Measurements from ENCODE around the gene TCEANC. TPM values are rescaled to one million over a fixed set of nuclear protein-coding genes. Genes with fewer than 3 reads are reported as not detected.

TCEANC gene
- total and polyA plus RNA-seq, 2 donors from 2014 or later = 2.6 to 5.3 TPM

- intact Hi-C loops (cut with DNase I) = loop anchor here (10.0 kb wide), 2 partner anchors 145 to 385 kb away; no protein-coding TSS in a partner anchor
- Histone ChIP-seq H3K36me3 (ENCODE audit: control insufficient read depth in 2 of 3, insufficient read depth in 3 of 3, low read length in 3 of 3) (no peaks in the 10 kb centered on the region), H3K4me1 (ENCODE audit: control insufficient read depth in 2 of 3, insufficient read depth in 2 of 3, low read depth in 1 of 3, low read length in 3 of 3) (peaks cover 0 to 5% (median 0%) of the 10 kb centered on the region in 3 donors), H3K9ac (ENCODE audit: low read length in 3 of 3) (no peak overlapping the region), H3K9me3 (ENCODE audit: control insufficient read depth in 2 of 3, insufficient read depth in 1 of 3, low read length in 3 of 3) (no peaks in the 10 kb centered on the region), H3K4me3 (ENCODE audit: low read length in 3 of 3) (no peak overlapping the region), H3K27ac (ENCODE audit: low read depth in 2 of 2, low read length in 2 of 2) (peak overlapping the region in 1 of 2 donors; percentile 22), H3K27me3 (ENCODE audit: control insufficient read depth, insufficient read depth, low read length) (peaks cover 19% of the 10 kb centered on the region)
- no peak for TF ChIP-seq CTCF (IDR thresholded peaks at IDR 0.05; ENCODE audit: borderline replicate concordance, extremely low read depth, insufficient read depth)
- FAIRE-seq (no peak), DNase-seq (peak in 1 of 5 donors; percentile 25)
Observed at GRCh38 chrX:13649838-13650237, 3.1 kb upstream of the TCEANC start.

GRCh38 chrX:13650318-13650717 is 2.6 kb upstream of the TCEANC start:
- no peak overlapping the region for H3K4me3 ChIP-seq (ENCODE audit: low read length in 3 of 3)
- no peak overlapping the region for H3K27ac ChIP-seq (ENCODE audit: low read depth in 2 of 2, low read length in 2 of 2)
- H3K4me1 ChIP-seq (ENCODE audit: control insufficient read depth in 2 of 3, insufficient read depth in 2 of 3, low read depth in 1 of 3, low read length in 3 of 3) = peaks cover 0 to 5% (median 0%) of the 10 kb centered on the region in 3 donors
- intact Hi-C loops (cut with DNase I) = loop anchor here (10.0 kb wide), 1 partner anchor 384 kb away; no protein-coding TSS in a partner anchor
- H3K36me3 ChIP-seq (ENCODE audit: control insufficient read depth in 2 of 3, insufficient read depth in 3 of 3, low read length in 3 of 3) = no peaks in the 10 kb centered on the region
- TF ChIP-seq CTCF (IDR thresholded peaks at IDR 0.05; ENCODE audit: borderline replicate concordance, extremely low read depth, insufficient read depth) = no peak
- H3K9me3 ChIP-seq (ENCODE audit: control insufficient read depth in 2 of 3, insufficient read depth in 1 of 3, low read length in 3 of 3) = no peaks in the 10 kb centered on the region
- FAIRE-seq (no peak), DNase-seq (no peak)
- peaks cover 19% of the 10 kb centered on the region for H3K27me3 ChIP-seq (ENCODE audit: control insufficient read depth, insufficient read depth, low read length)
- H3K9ac ChIP-seq (ENCODE audit: low read length in 3 of 3) = no peak overlapping the region

GRCh38 chrX:13651150-13651549 is 1.8 kb upstream of the TCEANC start:
- Histone ChIP-seq H3K4me1 (ENCODE audit: control insufficient read depth in 2 of 3, insufficient read depth in 2 of 3, low read depth in 1 of 3, low read length in 3 of 3) (peaks cover 0 to 5% (median 0%) of the 10 kb centered on the region in 3 donors), H3K9ac (ENCODE audit: low read length in 3 of 3) (no peak overlapping the region), H3K9me3 (ENCODE audit: control insufficient read depth in 2 of 3, insufficient read depth in 1 of 3, low read length in 3 of 3) (no peaks in the 10 kb centered on the region), H3K4me3 (ENCODE audit: low read length in 3 of 3) (no peak overlapping the region), H3K36me3 (ENCODE audit: control insufficient read depth in 2 of 3, insufficient read depth in 3 of 3, low read length in 3 of 3) (peaks cover 0 to 4% (median 0%) of the 10 kb centered on the region in 3 donors), H3K27me3 (ENCODE audit: control insufficient read depth, insufficient read depth, low read length) (peaks cover 16% of the 10 kb centered on the region), H3K27ac (ENCODE audit: low read depth in 2 of 2, low read length in 2 of 2) (no peak overlapping the region)
- DNase-seq = no peak
- no peak for FAIRE-seq
- TF ChIP-seq CTCF (IDR thresholded peaks at IDR 0.05; ENCODE audit: borderline replicate concordance, extremely low read depth, insufficient read depth) = no peak
- intact Hi-C loops (cut with DNase I) = loop anchor here (10.0 kb wide), 1 partner anchor 384 kb away; no protein-coding TSS in a partner anchor

Measured in kidney (tissue), 14 donors.